ENCODE measurements around the gene TMEM250. TPM values are rescaled to one million over a fixed set of nuclear protein-coding genes. Genes with fewer than 3 reads are reported as not detected.

Gene TMEM250
- total RNA-seq, 1 donor from 2014 or later, result 33.6 TPM

DNA sequence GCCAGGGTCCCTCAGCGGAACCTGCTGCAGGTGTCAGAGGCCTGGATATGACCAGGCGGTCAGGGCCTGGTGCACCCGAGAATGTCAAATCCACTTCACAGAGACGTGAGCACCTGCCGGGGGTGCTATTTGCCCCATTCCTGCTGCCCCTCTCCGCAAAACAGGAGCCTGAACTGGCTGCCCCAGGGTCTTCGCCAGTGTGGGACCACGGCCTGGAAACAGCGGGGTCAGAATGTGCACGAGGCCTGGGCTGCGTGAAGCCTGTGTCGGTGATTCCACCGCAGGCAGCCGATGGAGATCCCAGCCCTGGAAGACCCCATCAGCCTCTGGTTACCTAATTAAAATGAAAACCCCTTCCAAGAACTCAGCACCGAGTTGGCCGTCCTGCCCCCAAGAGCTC is 41.2 kb upstream of the TMEM250 start:
- Mint-ChIP-seq H3K9me3 (ENCODE audit: unreplicated experiment) (no peaks in the 10 kb centered on the region), H3K4me3 (ENCODE audit: unreplicated experiment) (no peak overlapping the region), H3K36me3 (ENCODE audit: low read depth, unreplicated experiment) (no peaks in the 10 kb centered on the region), H3K27ac (ENCODE audit: unreplicated experiment) (no peak overlapping the region), H3K27me3 (ENCODE audit: unreplicated experiment) (peaks cover 3% of the 10 kb centered on the region), H3K4me1 (ENCODE audit: unreplicated experiment) (no peaks in the 10 kb centered on the region)
- no peak for DNase-seq (ENCODE audit: low spot score)
- TF ChIP-seq, protein P1, sequence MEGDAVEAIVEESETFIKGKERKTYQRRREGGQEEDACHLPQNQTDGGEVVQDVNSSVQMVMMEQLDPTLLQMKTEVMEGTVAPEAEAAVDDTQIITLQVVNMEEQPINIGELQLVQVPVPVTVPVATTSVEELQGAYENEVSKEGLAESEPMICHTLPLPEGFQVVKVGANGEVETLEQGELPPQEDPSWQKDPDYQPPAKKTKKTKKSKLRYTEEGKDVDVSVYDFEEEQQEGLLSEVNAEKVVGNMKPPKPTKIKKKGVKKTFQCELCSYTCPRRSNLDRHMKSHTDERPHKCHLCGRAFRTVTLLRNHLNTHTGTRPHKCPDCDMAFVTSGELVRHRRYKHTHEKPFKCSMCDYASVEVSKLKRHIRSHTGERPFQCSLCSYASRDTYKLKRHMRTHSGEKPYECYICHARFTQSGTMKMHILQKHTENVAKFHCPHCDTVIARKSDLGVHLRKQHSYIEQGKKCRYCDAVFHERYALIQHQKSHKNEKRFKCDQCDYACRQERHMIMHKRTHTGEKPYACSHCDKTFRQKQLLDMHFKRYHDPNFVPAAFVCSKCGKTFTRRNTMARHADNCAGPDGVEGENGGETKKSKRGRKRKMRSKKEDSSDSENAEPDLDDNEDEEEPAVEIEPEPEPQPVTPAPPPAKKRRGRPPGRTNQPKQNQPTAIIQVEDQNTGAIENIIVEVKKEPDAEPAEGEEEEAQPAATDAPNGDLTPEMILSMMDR (IDR thresholded peaks at IDR 0.05; ENCODE audit: unreplicated experiment), result no peak

DNA sequence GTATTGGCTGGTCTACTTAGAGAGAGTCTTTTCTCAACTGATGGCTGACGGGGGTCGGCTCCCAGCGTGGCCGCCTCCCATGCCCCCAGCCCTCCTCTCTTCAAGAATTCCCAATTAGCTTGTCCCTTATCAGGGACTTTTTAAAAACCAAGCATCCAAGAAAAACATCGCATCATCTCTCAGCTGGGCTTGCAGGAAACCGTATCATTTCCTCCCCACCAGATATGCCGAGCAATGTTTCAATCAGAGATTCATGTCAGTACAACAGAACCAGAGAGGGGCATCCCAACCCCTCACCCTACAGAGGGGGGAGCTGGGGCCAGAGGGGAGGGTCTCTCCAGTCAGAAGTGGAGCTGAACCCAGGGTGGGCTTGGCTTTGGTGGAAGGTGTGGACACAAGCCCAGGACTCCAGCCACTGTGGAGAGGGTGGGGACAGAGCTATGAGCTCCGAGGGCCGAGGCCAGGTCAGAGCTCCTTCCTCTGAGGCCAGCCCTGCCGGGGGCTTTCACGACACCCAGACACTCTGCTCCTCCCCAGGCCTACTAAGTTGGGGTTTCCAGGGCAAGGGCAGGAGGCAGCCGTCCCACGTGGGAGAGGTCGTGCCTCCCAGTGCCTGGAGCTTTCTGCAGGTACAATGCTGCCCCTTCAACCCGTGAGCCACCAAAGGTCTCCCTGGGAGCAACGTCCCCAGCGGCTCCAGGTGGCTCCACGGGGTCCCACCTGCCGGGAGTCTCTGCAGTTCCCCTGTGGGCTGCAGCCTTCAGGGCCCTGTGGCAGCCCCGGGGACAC is 39.0 kb upstream of the TMEM250 start:
- H3K9me3 Mint-ChIP-seq (ENCODE audit: unreplicated experiment), result no peaks in the 10 kb centered on the region
- H3K27me3 Mint-ChIP-seq (ENCODE audit: unreplicated experiment), result peaks cover 3% of the 10 kb centered on the region
- no peaks in the 10 kb centered on the region for H3K4me1 Mint-ChIP-seq (ENCODE audit: unreplicated experiment)
- no peaks in the 10 kb centered on the region for H3K36me3 Mint-ChIP-seq (ENCODE audit: low read depth, unreplicated experiment)
- no peak overlapping the region for H3K4me3 Mint-ChIP-seq (ENCODE audit: unreplicated experiment)
- no peak for DNase-seq (ENCODE audit: low spot score)
- H3K27ac Mint-ChIP-seq (ENCODE audit: unreplicated experiment), result no peak overlapping the region
- TF ChIP-seq, protein P1 (IDR thresholded peaks at IDR 0.05; ENCODE audit: unreplicated experiment), result no peak

DNA sequence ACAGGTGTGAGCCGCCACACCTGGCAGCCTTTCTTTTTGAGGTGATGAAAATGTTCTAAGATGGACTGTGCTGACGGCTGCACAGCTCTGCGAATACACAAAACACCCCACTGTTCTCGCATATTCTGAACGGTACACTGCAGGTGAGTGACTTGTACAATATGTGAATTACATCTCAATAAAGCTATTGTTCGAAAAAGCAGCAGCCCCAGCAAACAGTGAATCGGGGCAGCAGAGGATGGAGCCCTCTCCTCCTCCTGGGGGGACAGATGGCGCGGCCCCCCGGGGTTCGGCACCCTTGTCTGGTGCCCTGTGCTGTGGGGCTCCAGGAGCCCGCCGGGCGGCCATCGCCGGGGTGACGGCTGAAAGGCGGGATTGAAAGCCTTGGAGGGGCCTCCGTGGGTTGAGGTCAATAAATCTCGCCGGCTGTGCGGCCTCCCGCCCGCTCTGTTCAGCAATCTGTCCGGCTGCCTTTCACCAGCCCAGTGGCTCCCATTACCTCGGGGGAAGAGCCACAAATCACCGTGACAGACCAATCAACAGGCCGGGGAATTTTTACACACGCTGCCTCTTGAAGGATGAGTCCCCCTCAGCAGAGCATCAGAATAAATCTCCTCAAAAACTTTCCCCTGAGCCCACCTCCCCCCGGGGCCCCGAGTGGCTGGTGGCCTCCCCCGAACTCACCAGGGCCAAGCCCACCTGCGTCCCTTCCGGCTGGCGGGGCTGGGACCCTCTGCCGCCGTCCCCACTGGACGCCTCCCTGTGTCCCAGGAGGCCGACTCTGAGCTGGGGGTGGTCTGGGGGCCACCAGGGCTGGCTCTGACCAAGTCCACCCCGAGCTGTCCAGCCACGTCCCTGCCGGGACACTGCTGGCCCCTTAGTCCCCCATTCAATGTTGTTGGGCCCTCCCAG is 37.8 kb upstream of the TMEM250 start:
- H3K27me3 Mint-ChIP-seq (ENCODE audit: unreplicated experiment), result peaks cover 3% of the 10 kb centered on the region
- no peaks in the 10 kb centered on the region for H3K4me1 Mint-ChIP-seq (ENCODE audit: unreplicated experiment)
- TF ChIP-seq, protein P1 (IDR thresholded peaks at IDR 0.05; ENCODE audit: unreplicated experiment), result no peak
- no peak for DNase-seq (ENCODE audit: low spot score)
- H3K9me3 Mint-ChIP-seq (ENCODE audit: unreplicated experiment), result no peaks in the 10 kb centered on the region
- H3K4me3 Mint-ChIP-seq (ENCODE audit: unreplicated experiment), result no peak overlapping the region
- H3K27ac Mint-ChIP-seq (ENCODE audit: unreplicated experiment), result no peak overlapping the region
- no peaks in the 10 kb centered on the region for H3K36me3 Mint-ChIP-seq (ENCODE audit: low read depth, unreplicated experiment)

DNA sequence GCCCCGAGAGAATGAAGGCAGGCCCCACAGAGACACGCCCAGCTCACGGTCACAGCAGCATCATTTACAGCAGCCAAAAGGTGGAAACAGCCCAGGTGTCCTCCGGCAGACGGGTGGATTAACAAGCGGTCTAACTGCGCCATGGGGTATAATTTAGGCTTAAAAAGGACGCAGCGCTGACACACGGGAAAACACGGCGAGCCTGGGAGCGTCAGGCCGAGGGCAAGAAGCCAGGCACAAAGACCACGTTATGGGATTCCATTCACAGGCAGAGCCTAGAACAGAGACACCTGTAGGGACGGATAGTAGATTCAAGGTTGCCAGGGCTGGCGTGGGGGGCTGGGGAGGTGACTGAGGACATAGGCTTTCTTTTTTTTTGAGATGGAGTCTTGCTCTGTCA is 36.9 kb upstream of the TMEM250 start:
- H3K36me3 Mint-ChIP-seq (ENCODE audit: low read depth, unreplicated experiment), result no peaks in the 10 kb centered on the region
- H3K4me3 Mint-ChIP-seq (ENCODE audit: unreplicated experiment), result no peak overlapping the region
- TF ChIP-seq, protein P1 (IDR thresholded peaks at IDR 0.05; ENCODE audit: unreplicated experiment), result no peak
- no peak overlapping the region for H3K27ac Mint-ChIP-seq (ENCODE audit: unreplicated experiment)
- peaks cover 2% of the 10 kb centered on the region for H3K27me3 Mint-ChIP-seq (ENCODE audit: unreplicated experiment)
- no peaks in the 10 kb centered on the region for H3K9me3 Mint-ChIP-seq (ENCODE audit: unreplicated experiment)
- no peaks in the 10 kb centered on the region for H3K4me1 Mint-ChIP-seq (ENCODE audit: unreplicated experiment)
- DNase-seq (ENCODE audit: low spot score), result no peak
